GM12878 (cell line): Measurements from ENCODE around the gene IFITM1. TPM values are rescaled to one million over a fixed set of nuclear protein-coding genes. Genes with fewer than 3 reads are reported as not detected.

Experiments used
- ATAC-seq: fragments of 200-7000 bp; cut with Tn5 transposase; 3 replicates; pipeline ENCODE4 v1.9.1; 2020; ENCODE audit warnings: mild to moderate bottlenecking, moderate library complexity
- BruUV-seq: library from RNA; stranded (reverse); fragments of 400-500 nt; replicated peaks from 2 replicates; lab custom pipeline; 2021; lab: Mats Ljungman, UMichigan
- CTCF ChIA-PET: fragments of 300-600 bp; sonication (Branson Sonifier 250); formaldehyde crosslinking; extraction: SDS; loops from one replicate; lab custom pipeline; 2021; ENCODE audit warnings: inconsistent platforms; lab: Yijun Ruan, JAX
- POLR2A ChIA-PET: fragments of 350-600 bp; formaldehyde crosslinking; extraction: SDS; loops from one replicate; lab custom pipeline; 2021; ENCODE audit warnings: inconsistent platforms; lab: Charles Lee
- RAD21 ChIA-PET: fragments of 300-600 bp; sonication (Branson Sonifier 250); formaldehyde crosslinking; loops from one replicate; lab custom pipeline; 2023; ENCODE audit warnings: antibody characterized with exemption; ENCODE audit not compliant: unreplicated experiment; lab: Charles Lee
- SMC1A ChIA-PET: fragments of 300-600 bp; sonication (Branson Sonifier 250); formaldehyde crosslinking; loops from one replicate; lab custom pipeline; 2023; ENCODE audit not compliant: unreplicated experiment, uncharacterized antibody; lab: Charles Lee
- DNase-seq: peaks from one replicate; pipeline ENCODE4 v3.0.0-alpha.2; 2011; ENCODE audit warnings: low read depth, low spot score
- FAIRE-seq: peaks from 3 replicates; lab custom pipeline; 2011; peaks lifted over from hg19 to GRCh38; lab: Jason Lieb, UNC
- H2AFZ ChIP-seq: 2 replicates; pipeline ENCODE4 v1.6.0; 2011; ENCODE audit warnings: low read depth, low read length, control low read depth; ENCODE audit not compliant: control insufficient read depth
- H3K27ac ChIP-seq: 2 replicates; pipeline ENCODE4 v1.5.1; 2011; ENCODE audit warnings: control low read depth; ENCODE audit not compliant: control insufficient read depth, insufficient read depth
- H3K27me3 ChIP-seq, 2 experiments: replicated peaks in 1 of 2; 2 replicates each; pipeline versions ENCODE4 v1.6.0 to v1.6.1; 2011; ENCODE audit warnings: low read length in 1 of 2; ENCODE audit not compliant: control insufficient read depth in 2 of 2, insufficient read depth in 2 of 2
- H3K36me3 ChIP-seq, 2 experiments: 2 replicates each; pipeline ENCODE4 v1.5.1; 2011; ENCODE audit warnings: low read length in 1 of 2; ENCODE audit not compliant: control insufficient read depth in 2 of 2, insufficient read depth in 2 of 2
- H3K4me1 ChIP-seq: 2 replicates; pipeline ENCODE4 v1.6.1; 2011; ENCODE audit warnings: mild to moderate bottlenecking, low read length, moderate library complexity, mixed read lengths; ENCODE audit not compliant: control insufficient read depth, insufficient read depth
- H3K4me2 ChIP-seq: 2 replicates; pipeline ENCODE4 v1.6.0; 2011; ENCODE audit warnings: control low read depth; ENCODE audit not compliant: control insufficient read depth, insufficient read depth
- H3K4me3 ChIP-seq: fragments of 200-600 bp; sonication (generic); 2 replicates; pipeline ENCODE4 v1.5.1; 2016
- H3K79me2 ChIP-seq: 2 replicates; pipeline ENCODE4 v1.6.0; 2011; ENCODE audit warnings: low read length; ENCODE audit not compliant: control insufficient read depth, insufficient read depth
- H3K9ac ChIP-seq: 2 replicates; pipeline ENCODE4 v1.8.0; 2011; ENCODE audit warnings: low read length, control low read depth, mixed read lengths; ENCODE audit not compliant: control insufficient read depth, insufficient read depth
- H3K9me3 ChIP-seq: replicated peaks from 3 replicates; pipeline ENCODE4 v1.5.1; 2011; ENCODE audit warnings: mild to moderate bottlenecking, low read length; ENCODE audit not compliant: control insufficient read depth, insufficient read depth
- H4K20me1 ChIP-seq: 2 replicates; pipeline ENCODE4 v1.6.0; 2011; ENCODE audit not compliant: control insufficient read depth, insufficient read depth
- BHLHE40 ChIP-seq, 2 experiments: fragments of 450-650 bp in 1 of 2; IDR thresholded peaks; 2 replicates each; pipeline ENCODE4 v1.6.1; 2011 to 2017; ENCODE audit warnings: low read depth in 2 of 2, borderline replicate concordance in 1 of 2, improper control_type of control experiment in 1 of 2, low read length in 1 of 2, mild to moderate bottlenecking in 1 of 2
- ELK1 ChIP-seq: IDR thresholded peaks from 2 replicates; pipeline ENCODE4 v1.6.1; 2012; ENCODE audit warnings: low read depth, low read length, improper control_type of control experiment
- HDGF ChIP-seq: fragments of 450-650 bp; IDR thresholded peaks from 2 replicates; pipeline ENCODE4 v1.6.1; 2016; ENCODE audit warnings: antibody characterized with exemption
- IRF5 ChIP-seq: fragments of 450-650 bp; IDR thresholded peaks from 2 replicates; pipeline ENCODE4 v1.6.1; 2017; ENCODE audit warnings: borderline replicate concordance
- NBN ChIP-seq: fragments of 450-650 bp; IDR thresholded peaks from 2 replicates; pipeline ENCODE4 v1.6.1; 2016
- NFYA ChIP-seq: IDR thresholded peaks from 2 replicates; pipeline ENCODE4 v1.6.1; 2011; ENCODE audit warnings: low read depth, mild to moderate bottlenecking, low read length, improper control_type of control experiment, borderline replicate concordance
- STAT3 ChIP-seq: IDR thresholded peaks from 2 replicates; pipeline ENCODE4 v1.6.1; 2011; ENCODE audit warnings: low read depth, low read length, improper control_type of control experiment
- ZNF217 ChIP-seq: fragments of 450-650 bp; IDR thresholded peaks from 2 replicates; pipeline ENCODE4 v1.6.1; 2017; ENCODE audit warnings: antibody characterized with exemption, mild to moderate bottlenecking
- WGBS: methylation state at CpG from one replicate; pipeline ENCODE4 v1.1.6; 2016; ENCODE audit warnings: low lambda C conversion rate; ENCODE audit not compliant: insufficient replicate concordance, insufficient coverage; ENCODE audit errors: missing lambda C conversion rate; 5-methylcytosine and 5-hydroxymethylcytosine counted together
- in situ Hi-C: fragments of 300-500 bp; cut with MboI; formaldehyde crosslinking; loops from 9 replicates; pipeline ENCODE4 v1.14.3; 2018; ENCODE audit warnings: mixed read lengths
- intact Hi-C: fragments of 100-400 bp; cut with micrococcal nuclease; formaldehyde crosslinking; loops from one replicate; pipeline ENCODE4 v1.14.2; 2022; ENCODE audit not compliant: unreplicated experiment
- polyA plus RNA-seq, 11 experiments: library from polyadenylated mRNA; depleted of rRNA in 4 of 11; unstranded in 6 of 11; stranded (reverse) in 5 of 11; fragments of >200 nt; fragmentation: Nextera tagmentation in 4 of 11; fragmentation: Illumina TruSeq in 1 of 11; extraction: Ambion mirVana in 4 of 11; extraction: Trizol in 1 of 11; gene quantifications; 1 replicate in 1 of 11; 2 replicates in 10 of 11; pipeline versions ENCODE4 v1.2.1 to v1.2.3, GENCODE V29; 2011 to 2016; ENCODE audit warnings: inconsistent platforms in 2 of 11, missing spikeins in 2 of 11, low read depth in 1 of 11
- total RNA-seq, 4 experiments: library from RNA; depleted of rRNA in 3 of 4; stranded (reverse); fragments of >200 nt in 3 of 4; fragmentation: Illumina TruSeq in 1 of 4; extraction: Trizol in 1 of 4; gene quantifications; 2 replicates each; pipeline versions ENCODE4 v1.2.1 to v1.2.3, GENCODE V29; 2013 to 2021

Gene IFITM1
- total and polyA plus RNA-seq, 10 of the 15 experiments (the other 5 are each of a cell fraction or from before 2014, with no cell fraction given), result 396 to 2,788 (median 607) TPM

GRCh38 chr11:355581-356458 is 42.0 kb downstream of the IFITM1 start (continued):
- TF ChIP-seq IRF5, result no peak
- TF ChIP-seq ELK1, result peak; percentile 62; the same call in 1 of the 2 replicates
- TF ChIP-seq STAT3, result no peak
- TF ChIP-seq ZNF217, result no peak
- TF ChIP-seq NBN, result no peak

- SMC1A ChIA-PET, result interaction anchor here (1.2 to 4.6 kb wide), 3 partner anchors 26 to 106 kb away, joined by 3 to 44 read pairs (median 5); no protein-coding TSS in a partner anchor
- Histone ChIP-seq H3K4me3 (no peak overlapping the region), H3K27ac (no peak overlapping the region), H3K4me2 (no peak overlapping the region), H3K36me3 (no peaks in the 10 kb centered on the region), H3K27me3 (no peaks in the 10 kb centered on the region), H3K9ac (no peak overlapping the region), H2AFZ (no peak overlapping the region), H4K20me1 (no peaks in the 10 kb centered on the region), H3K9me3 (peaks cover 8% of the 10 kb centered on the region; the same call in 2 of the 3 replicates), H3K79me2 (peaks cover 7% of the 10 kb centered on the region), H3K4me1 (peaks cover 25% of the 10 kb centered on the region)
- FAIRE-seq, result no peak
- in situ Hi-C loops (loop anchor here (5.0 kb wide), 1 partner anchor 104 kb away; no protein-coding TSS in a partner anchor), intact Hi-C loops (loop anchor here (5.0 to 10.0 kb wide), 2 partner anchors 92 to 149 kb away; partner anchors contain the start of genes BET1L and RIC8A)
- no peak for DNase-seq
- no TSS peak for BruUV-seq
- WGBS, result 77% methylated on average over 6 of the region's 6 CpGs
- CTCF ChIA-PET, result interaction anchor here (1.9 to 3.9 kb wide), 5 partner anchors 26 to 106 kb away, joined by 11 to 31 read pairs (median 17); partner anchors contain the start of gene IFITM2
- TF ChIP-seq NFYA (no peak), BHLHE40 (IDR thresholded peaks at IDR 0.05; ENCODE audit: borderline replicate concordance in 1 of 2, low read depth in 2 of 2, low read length in 1 of 2) (no peak), HDGF (peak; percentile 75)
- POLR2A ChIA-PET, result interaction anchor here (1.9 to 3.9 kb wide), 4 partner anchors 28 to 89 kb away, joined by 24 to 86 read pairs (median 38); no protein-coding TSS in a partner anchor
- no peak for ATAC-seq
- RAD21 ChIA-PET, result interaction anchor here (2.2 to 3.7 kb wide), 5 partner anchors 28 to 106 kb away, joined by 16 to 68 read pairs (median 23); partner anchors contain the start of gene IFITM1
These were observed 42.8 kb downstream of the IFITM1 start for GRCh38 chr11:356610-357009.
